Endothelial cell of umbilical vein (primary cell): Measurements from ENCODE around the gene CPNE2. TPM values are rescaled to one million over a fixed set of nuclear protein-coding genes. Genes with fewer than 3 reads are reported as not detected.

ENCODE experiments used
- BruUV-seq: library from RNA; stranded (reverse); fragments of 400-500 nt; replicated peaks from 2 replicates; lab custom pipeline; 2021; lab: Mats Ljungman, UMichigan
- CTCF ChIA-PET: fragments of 300-600, 350-600 bp; sonication (Branson Sonifier 250); formaldehyde crosslinking; loops from one replicate; lab custom pipeline; 2021; ENCODE audit warnings: antibody characterized with exemption, inconsistent platforms; lab: Charles Lee
- POLR2A ChIA-PET: fragments of 300-600, 350-600 bp; sonication (Branson Sonifier 250); formaldehyde crosslinking; loops from one replicate; lab custom pipeline; 2021; ENCODE audit warnings: antibody characterized with exemption, inconsistent platforms; lab: Charles Lee
- DNase-seq: peaks from one replicate; pipeline ENCODE4 v3.0.0-alpha.2; 2011; ENCODE audit warnings: low read depth, low spot score
- FAIRE-seq: peaks from 2 replicates; lab custom pipeline; 2011; peaks lifted over from hg19 to GRCh38; lab: Jason Lieb, UNC
- H2AFZ ChIP-seq: 2 replicates; pipeline ENCODE4 v1.6.0; 2012; ENCODE audit warnings: low read depth, low read length, control low read depth, inconsistent platforms
- H3K27ac ChIP-seq: 2 replicates; pipeline ENCODE4 v1.5.1; 2011; ENCODE audit warnings: low read depth, mild to moderate bottlenecking, control low read depth, low read length, moderate library complexity; ENCODE audit not compliant: insufficient read depth
- H3K27me3 ChIP-seq, 2 experiments: 2 replicates each; pipeline versions ENCODE4 v1.6.0 to v1.6.1; 2011; ENCODE audit warnings: low read length in 2 of 2, mixed read lengths in 1 of 2; ENCODE audit not compliant: control insufficient read depth in 2 of 2, insufficient read depth in 2 of 2
- H3K36me3 ChIP-seq, 2 experiments: 2 replicates in 1 of 2; 3 replicates in 1 of 2; pipeline ENCODE4 v1.5.1; 2011; ENCODE audit warnings: low read length in 2 of 2, mild to moderate bottlenecking in 1 of 2, moderate library complexity in 1 of 2; ENCODE audit not compliant: control insufficient read depth in 2 of 2, insufficient read depth in 2 of 2; ENCODE audit errors: extremely low read depth in 1 of 2
- H3K4me1 ChIP-seq: 3 replicates; pipeline ENCODE4 v1.5.1; 2011; ENCODE audit warnings: mild to moderate bottlenecking, low read length; ENCODE audit not compliant: control insufficient read depth, insufficient read depth; ENCODE audit errors: extremely low read depth
- H3K4me2 ChIP-seq: 2 replicates; pipeline ENCODE4 v1.6.1; 2011; ENCODE audit warnings: low read length, control low read depth, mixed read lengths; ENCODE audit not compliant: insufficient read depth
- H3K4me3 ChIP-seq, 3 experiments: fragments of 200-600 bp in 1 of 3; sonication (generic), shearing (Covaris generic) in 1 of 3; replicated peaks in 1 of 3; 2 replicates each; pipeline ENCODE4 v1.5.1; 2011 to 2016; ENCODE audit warnings: control low read depth in 3 of 3, low read length in 3 of 3, mild to moderate bottlenecking in 2 of 3, inconsistent platforms in 1 of 3, low read depth in 1 of 3, moderate library complexity in 1 of 3; ENCODE audit not compliant: insufficient read depth in 1 of 3
- H3K79me2 ChIP-seq: 2 replicates; pipeline ENCODE4 v1.6.0; 2012; ENCODE audit warnings: low read length, inconsistent platforms; ENCODE audit not compliant: control insufficient read depth, insufficient read depth
- H3K9ac ChIP-seq: replicated peaks from 2 replicates; pipeline ENCODE3; 2011; ENCODE audit warnings: low read length, control low read depth; ENCODE audit not compliant: insufficient read depth; ENCODE audit errors: extremely low read depth
- H3K9me1 ChIP-seq: replicated peaks from 3 replicates; pipeline ENCODE4 v1.6.0; 2011; ENCODE audit warnings: mild to moderate bottlenecking, low read length; ENCODE audit not compliant: control insufficient read depth, insufficient read depth; ENCODE audit errors: extremely low read depth
- H3K9me3 ChIP-seq: replicated peaks from 2 replicates; pipeline ENCODE4 v1.5.1; 2012; ENCODE audit warnings: low read length, inconsistent platforms; ENCODE audit not compliant: control insufficient read depth, insufficient read depth
- H4K20me1 ChIP-seq: replicated peaks from 2 replicates; pipeline ENCODE3; 2011; ENCODE audit warnings: mild to moderate bottlenecking, low read length; ENCODE audit not compliant: control insufficient read depth, insufficient read depth; ENCODE audit errors: extremely low read depth
- EZH2 ChIP-seq: IDR thresholded peaks from 2 replicates; pipeline ENCODE4 v1.6.1; 2012; ENCODE audit warnings: borderline replicate concordance, low read depth, mild to moderate bottlenecking, moderate library complexity, low read length, inconsistent platforms; ENCODE audit not compliant: severe bottlenecking
- FOS ChIP-seq: IDR thresholded peaks from 2 replicates; pipeline ENCODE4 v1.6.1; 2011; ENCODE audit warnings: mild to moderate bottlenecking, low read length, moderate library complexity, borderline replicate concordance; ENCODE audit not compliant: insufficient read depth
- GATA2 ChIP-seq: IDR thresholded peaks from 2 replicates; pipeline ENCODE4 v1.7.0; 2011; ENCODE audit warnings: low read depth, mild to moderate bottlenecking, moderate library complexity, mixed read lengths, low read length; ENCODE audit not compliant: insufficient read length, insufficient read depth
- JUN ChIP-seq: IDR thresholded peaks from 2 replicates; pipeline ENCODE4 v1.6.1; 2011; ENCODE audit warnings: borderline replicate concordance, low read depth; ENCODE audit not compliant: insufficient read length, insufficient read depth
- MYC ChIP-seq: IDR thresholded peaks from one replicate; pipeline ENCODE4 v1.6.1; 2011; ENCODE audit warnings: mild to moderate bottlenecking, low read depth, low read length
- POLR2A ChIP-seq: IDR thresholded peaks from 2 replicates; pipeline ENCODE4 v1.6.1; 2012; ENCODE audit warnings: low read depth, mild to moderate bottlenecking, control low read depth, low read length
- POLR2AphosphoS5 ChIP-seq: IDR thresholded peaks from 2 replicates; pipeline ENCODE4 v1.6.1; 2012; ENCODE audit warnings: low read depth, mild to moderate bottlenecking, control low read depth, low read length, moderate library complexity; ENCODE audit not compliant: insufficient read depth
- dilution Hi-C: fragments of 300-500 bp; cut with MboI; formaldehyde crosslinking; loops from one replicate; pipeline ENCODE4 v1.15.0; 2019; ENCODE audit warnings: low sequenced_read_pairs; ENCODE audit not compliant: extremely low pct_ligation_motif_present
- intact Hi-C: fragments of 100-400 bp; cut with micrococcal nuclease; formaldehyde crosslinking; loops from one replicate; pipeline ENCODE4 v1.10.0; 2022
- polyA plus RNA-seq, 4 experiments: library from polyadenylated mRNA; depleted of rRNA in 3 of 4; stranded (reverse) in 3 of 4; unstranded in 1 of 4; fragments of >200 nt; gene quantifications; 2 replicates each; pipeline versions ENCODE4 v1.2.1 to v1.2.3, GENCODE V29; 2011 to 2012; ENCODE audit warnings: missing spikeins in 1 of 4
- total RNA-seq: library from RNA; stranded (reverse); gene quantifications from 2 replicates; pipeline ENCODE4 v1.2.3, GENCODE V29; 2021
- TF ChIP-seq, protein P1 (sequence below), 2 donors: IDR thresholded peaks; 1 replicate in 1 of 2; 2 replicates in 1 of 2; pipeline ENCODE4 v1.5.1; 2011; ENCODE audit warnings: low read length in 2 of 2, mild to moderate bottlenecking in 2 of 2, moderate library complexity in 2 of 2, control low read depth in 1 of 2, inconsistent platforms in 1 of 2, low read depth in 1 of 2; ENCODE audit not compliant: insufficient read depth in 1 of 2; ENCODE audit errors: extremely low read depth in 1 of 2
- TF ChIP-seq, protein P2 (sequence below): IDR thresholded peaks from 2 replicates; pipeline ENCODE4 v1.6.1; 2011; ENCODE audit not compliant: insufficient read depth, insufficient read length

CPNE2 gene
- total and polyA plus RNA-seq, 2 donors (not counting 3 experiments of a cell fraction or from before 2014, with no cell fraction given): 91.9 to 187 TPM

DNA sequence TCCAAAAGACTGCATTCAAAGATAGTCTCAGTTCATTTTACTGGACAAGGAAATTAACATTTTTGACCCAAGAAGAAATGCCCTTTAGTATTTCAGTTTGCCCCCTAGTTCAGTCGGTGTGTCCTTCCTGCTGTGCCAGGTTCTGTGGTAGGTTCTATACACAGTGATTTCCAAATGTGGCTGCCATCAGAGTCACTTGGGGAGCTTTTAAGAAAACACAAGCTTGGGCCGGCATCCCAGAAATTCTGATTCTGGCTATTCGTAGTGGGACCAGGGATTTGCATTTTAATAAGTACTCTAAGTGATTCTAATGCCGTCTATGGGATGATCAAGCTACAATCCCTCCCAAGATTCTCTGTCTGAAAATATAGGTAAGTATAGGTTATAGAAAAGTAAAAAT lies 103.9 kb downstream of the CPNE2 start:
- no peak overlapping the region for H3K4me3 ChIP-seq
- H3K4me1 ChIP-seq: peaks cover 45% of the 10 kb centered on the region
- no peak for FAIRE-seq

More for the DNA sequence above, 103.9 kb downstream of the CPNE2 start:
- intact Hi-C loops: no loop called here
- ChIA-PET CTCF (no interaction called here), POLR2A (no interaction called here)
- Histone ChIP-seq H3K4me2 (no peak overlapping the region), H3K36me3 (no peaks in the 10 kb centered on the region), H3K27ac (no peak overlapping the region), H3K9me3 (no peaks in the 10 kb centered on the region), H3K9me1 (no peaks in the 10 kb centered on the region), H3K79me2 (peaks cover 63% of the 10 kb centered on the region), H2AFZ (no peak overlapping the region), H3K27me3 (no peaks in the 10 kb centered on the region), H3K9ac (no peak overlapping the region), H4K20me1 (no peaks in the 10 kb centered on the region)
- BruUV-seq: no TSS peak
- DNase-seq: no peak
- TF ChIP-seq, protein P1, sequence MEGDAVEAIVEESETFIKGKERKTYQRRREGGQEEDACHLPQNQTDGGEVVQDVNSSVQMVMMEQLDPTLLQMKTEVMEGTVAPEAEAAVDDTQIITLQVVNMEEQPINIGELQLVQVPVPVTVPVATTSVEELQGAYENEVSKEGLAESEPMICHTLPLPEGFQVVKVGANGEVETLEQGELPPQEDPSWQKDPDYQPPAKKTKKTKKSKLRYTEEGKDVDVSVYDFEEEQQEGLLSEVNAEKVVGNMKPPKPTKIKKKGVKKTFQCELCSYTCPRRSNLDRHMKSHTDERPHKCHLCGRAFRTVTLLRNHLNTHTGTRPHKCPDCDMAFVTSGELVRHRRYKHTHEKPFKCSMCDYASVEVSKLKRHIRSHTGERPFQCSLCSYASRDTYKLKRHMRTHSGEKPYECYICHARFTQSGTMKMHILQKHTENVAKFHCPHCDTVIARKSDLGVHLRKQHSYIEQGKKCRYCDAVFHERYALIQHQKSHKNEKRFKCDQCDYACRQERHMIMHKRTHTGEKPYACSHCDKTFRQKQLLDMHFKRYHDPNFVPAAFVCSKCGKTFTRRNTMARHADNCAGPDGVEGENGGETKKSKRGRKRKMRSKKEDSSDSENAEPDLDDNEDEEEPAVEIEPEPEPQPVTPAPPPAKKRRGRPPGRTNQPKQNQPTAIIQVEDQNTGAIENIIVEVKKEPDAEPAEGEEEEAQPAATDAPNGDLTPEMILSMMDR (IDR thresholded peaks at IDR 0.05; ENCODE audit: extremely low read depth in 1 of 2, insufficient read depth in 1 of 2, low read depth in 1 of 2, low read length in 2 of 2): no peak
- no peak for TF ChIP-seq JUN
- TF ChIP-seq POLR2AphosphoS5: no peak
- TF ChIP-seq GATA2: no peak
- no peak for TF ChIP-seq POLR2A
- TF ChIP-seq FOS: no peak
- TF ChIP-seq, protein P2, sequence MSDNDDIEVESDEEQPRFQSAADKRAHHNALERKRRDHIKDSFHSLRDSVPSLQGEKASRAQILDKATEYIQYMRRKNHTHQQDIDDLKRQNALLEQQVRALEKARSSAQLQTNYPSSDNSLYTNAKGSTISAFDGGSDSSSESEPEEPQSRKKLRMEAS: no peak
- no peak for TF ChIP-seq EZH2
- no peak for TF ChIP-seq MYC
- dilution Hi-C loops: no loop called here
